ENCODE results near the gene IL12RB2. TPM values are rescaled to one million over a fixed set of nuclear protein-coding genes. Genes with fewer than 3 reads are reported as not detected.

Gene IL12RB2
- total and polyA plus RNA-seq, 7 experiments from 2014 or later = 0.38 to 78.1 (median 0.88) TPM

GRCh38 chr1:67338642-67339041, 31.0 kb downstream of the IL12RB2 start:
- Mint-ChIP-seq H3K36me3 (peaks cover 0 to 55% (median 0%) of the 10 kb centered on the region in 5 donors), H3K4me3 (peak overlapping the region in 2 of 10 donors; percentile 25 to 61), H3K4me1 (peaks cover 30 to 85% (median 63%) of the 10 kb centered on the region in 7 donors), H3K27ac (peak overlapping the region in 2 of 9 donors; percentile 24 to 81), H3K9me3 (peaks cover 0 to 1% (median 0%) of the 10 kb centered on the region in 11 donors), H3K27me3 (no peaks in the 10 kb centered on the region)
- Histone ChIP-seq H3K36me3 (ENCODE audit: control insufficient read depth in 2 of 3, insufficient read depth in 3 of 3, low read length in 3 of 3) (no peaks in the 10 kb centered on the region), H3K4me1 (ENCODE audit: control insufficient read depth in 2 of 2, insufficient read depth in 2 of 2, low read length in 2 of 2) (peaks cover 13 to 27% of the 10 kb centered on the region in 2 donors), H3K9me3 (ENCODE audit: control insufficient read depth in 2 of 3, low read length in 3 of 3) (no peaks in the 10 kb centered on the region), H3K27me3 (ENCODE audit: control insufficient read depth in 2 of 2, insufficient read depth in 2 of 2, low read length in 2 of 2) (no peaks in the 10 kb centered on the region), H3K27ac (ENCODE audit: low read depth, low read length) (no peak overlapping the region), H3K4me3 (ENCODE audit: low read length) (no peak overlapping the region)
- DNase-seq (no peak), ATAC-seq (no peak)
- intact Hi-C loops (cut with micrococcal nuclease) = loop anchor here (5.0 to 10.0 kb wide), 6 partner anchors 94 to 1061 kb away; partner anchors contain the start of genes DNAI4 (in 1 of the 2), GADD45A (in 1 of the 2), MIER1 (in 1 of the 2) and SERBP1 (in 1 of the 2)
- ChIA-PET CTCF (no interaction called here), POLR2A (no interaction called here)

DNA sequence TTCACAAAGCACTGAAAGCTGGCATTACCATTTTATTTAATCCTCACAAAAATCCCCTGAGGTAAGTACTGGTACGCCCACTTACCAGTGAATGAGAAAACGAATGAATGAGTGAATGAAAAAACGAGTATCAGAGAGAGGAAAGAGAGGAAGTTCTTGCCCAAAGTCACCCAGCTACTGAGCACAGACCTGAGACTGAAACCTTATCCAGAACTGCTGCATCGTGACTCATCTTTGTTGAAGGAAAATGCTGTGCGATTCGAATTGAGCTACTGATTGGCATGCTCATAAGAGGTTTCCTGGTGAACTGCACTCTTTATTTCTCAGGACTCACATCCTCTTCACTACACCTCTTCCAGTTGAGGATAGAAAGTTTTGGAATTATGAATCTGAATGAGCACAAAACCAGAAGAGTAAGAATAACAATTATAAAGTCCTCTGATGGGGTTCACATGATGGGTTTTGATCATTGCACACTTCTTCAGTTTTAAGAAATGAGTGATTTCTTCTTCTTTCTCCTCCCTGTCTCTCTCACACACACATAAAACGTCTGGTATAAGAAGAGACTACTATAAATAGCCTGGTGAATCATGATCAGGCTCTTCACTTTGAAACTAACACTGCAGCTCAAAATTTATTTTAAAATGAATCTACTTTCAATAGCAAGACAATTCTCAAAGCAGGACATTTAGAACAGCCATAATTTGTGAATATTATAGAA, 32.1 kb downstream of the IL12RB2 start:
- Histone ChIP-seq H3K4me1 (ENCODE audit: control insufficient read depth in 2 of 2, insufficient read depth in 2 of 2, low read length in 2 of 2) (peaks cover 11 to 24% of the 10 kb centered on the region in 2 donors), H3K9me3 (ENCODE audit: control insufficient read depth in 2 of 3, low read length in 3 of 3) (no peaks in the 10 kb centered on the region), H3K36me3 (ENCODE audit: control insufficient read depth in 2 of 3, insufficient read depth in 3 of 3, low read length in 3 of 3) (no peaks in the 10 kb centered on the region), H3K27me3 (ENCODE audit: control insufficient read depth in 2 of 2, insufficient read depth in 2 of 2, low read length in 2 of 2) (no peaks in the 10 kb centered on the region), H3K4me3 (ENCODE audit: low read length) (no peak overlapping the region), H3K27ac (ENCODE audit: low read depth, low read length) (no peak overlapping the region)
- intact Hi-C loops (cut with micrococcal nuclease) = loop anchor here (2.0 to 10.0 kb wide), 7 partner anchors 75 to 1062 kb away; partner anchors contain the start of genes DNAI4 (in 1 of the 2), GADD45A (in 1 of the 2), MIER1 (in 1 of the 2) and SERBP1 (in 1 of the 2)
- Mint-ChIP-seq H3K9me3 (peaks cover 0 to 1% (median 0%) of the 10 kb centered on the region in 11 donors), H3K27me3 (no peaks in the 10 kb centered on the region), H3K27ac (peak overlapping the region in 1 of 9 donors; percentile 81), H3K4me3 (peak overlapping the region in 3 of 10 donors; percentile 1 to 61 (median 35)), H3K36me3 (peaks cover 0 to 52% (median 0%) of the 10 kb centered on the region in 5 donors), H3K4me1 (peaks cover 30 to 81% (median 62%) of the 10 kb centered on the region in 7 donors)
- peak in 1 of 9 donors; percentile 41 for DNase-seq
- CTCF ChIA-PET = interaction anchor here (1.2 kb wide), 1 partner anchor 124 kb away, joined by 3 read pairs; no protein-coding TSS in a partner anchor
- no peak for ATAC-seq
- POLR2A ChIA-PET = no interaction called here

DNA sequence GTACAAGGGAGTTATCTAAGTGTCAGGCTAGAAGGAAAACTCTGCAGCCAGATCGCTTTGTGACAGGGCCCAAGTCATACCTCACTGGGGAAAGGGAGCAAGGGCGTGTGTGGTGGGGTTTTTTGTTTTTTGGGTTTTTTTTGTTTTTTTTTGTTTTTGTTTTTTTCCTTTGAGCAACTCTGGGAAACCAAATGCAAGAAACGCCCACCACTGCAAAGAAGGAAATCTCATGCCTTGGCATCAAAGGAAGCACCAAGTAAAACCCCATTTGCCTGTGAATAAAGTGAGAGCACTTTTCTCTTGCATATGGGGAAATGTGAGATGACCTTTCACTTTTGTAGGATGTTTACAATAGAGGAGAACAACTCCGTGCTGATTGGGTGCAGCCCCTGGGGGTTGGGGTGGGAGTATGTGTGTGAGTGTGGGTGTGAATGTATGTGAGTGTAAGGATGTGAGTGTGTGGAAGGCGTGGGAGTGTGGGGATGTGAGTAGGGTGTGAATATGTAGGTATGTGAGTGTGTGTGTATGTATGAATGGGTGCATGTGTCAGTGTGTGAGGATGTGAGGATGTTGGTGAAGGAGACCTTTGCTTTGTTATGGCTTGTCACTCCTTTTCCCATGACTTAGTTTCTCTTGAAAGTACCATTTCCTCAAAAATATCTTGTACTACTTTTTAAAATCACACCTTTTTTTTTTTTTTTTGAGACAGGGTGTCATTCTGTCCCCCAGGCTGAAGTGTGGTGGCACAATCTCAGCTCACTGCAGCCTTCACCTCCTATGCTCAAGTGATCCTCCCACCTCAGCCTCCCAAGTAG, 34.6 kb downstream of the IL12RB2 start:
- Histone ChIP-seq H3K36me3 (ENCODE audit: control insufficient read depth in 2 of 3, insufficient read depth in 3 of 3, low read length in 3 of 3) (no peaks in the 10 kb centered on the region), H3K27ac (ENCODE audit: low read depth, low read length) (no peak overlapping the region), H3K9me3 (ENCODE audit: control insufficient read depth in 2 of 3, low read length in 3 of 3) (no peaks in the 10 kb centered on the region), H3K27me3 (ENCODE audit: control insufficient read depth in 2 of 2, insufficient read depth in 2 of 2, low read length in 2 of 2) (no peaks in the 10 kb centered on the region), H3K4me1 (ENCODE audit: control insufficient read depth in 2 of 2, insufficient read depth in 2 of 2, low read length in 2 of 2) (peaks cover 2 to 11% of the 10 kb centered on the region in 2 donors), H3K4me3 (ENCODE audit: low read length) (no peak overlapping the region)
- POLR2A ChIA-PET = no interaction called here
- H3K27ac Mint-ChIP-seq = peak overlapping the region in 4 of 9 donors; percentile 12 to 91 (median 70)
- DNase-seq (peak in 1 of 9 donors; percentile 66), ATAC-seq (peak; percentile 45)
- intact Hi-C loops (cut with micrococcal nuclease) = loop anchor here in 1 of 2 donors (2.0 kb wide), 1 partner anchor 159 kb away; no protein-coding TSS in a partner anchor
- peaks cover 0 to 42% (median 0%) of the 10 kb centered on the region in 5 donors for H3K36me3 Mint-ChIP-seq
- H3K4me3 Mint-ChIP-seq = peak overlapping the region in 2 of 10 donors; percentile 42 to 54
- no peaks in the 10 kb centered on the region for H3K27me3 Mint-ChIP-seq
- H3K4me1 Mint-ChIP-seq = peaks cover 19 to 61% (median 41%) of the 10 kb centered on the region in 7 donors
- CTCF ChIA-PET = no interaction called here
- H3K9me3 Mint-ChIP-seq = peaks cover 0 to 1% (median 0%) of the 10 kb centered on the region in 11 donors

- peak overlapping the region in 1 of 9 donors; percentile 54 for H3K27ac Mint-ChIP-seq
- intact Hi-C loops (cut with micrococcal nuclease) = no loop called here
- H3K27ac ChIP-seq (ENCODE audit: low read depth, low read length) = no peak overlapping the region
- POLR2A ChIA-PET = no interaction called here
- CTCF ChIA-PET = interaction anchor here (0.6 to 3.4 kb wide), 3 partner anchors 22 to 156 kb away, joined by 3 to 13 read pairs (median 5); no protein-coding TSS in a partner anchor
- ATAC-seq = no peak
- peaks cover 0 to 1% (median 0%) of the 10 kb centered on the region in 11 donors for H3K9me3 Mint-ChIP-seq
- H3K4me3 ChIP-seq (ENCODE audit: low read length) = no peak overlapping the region
- no peak overlapping the region for H3K4me3 Mint-ChIP-seq
- peaks cover 0 to 32% (median 0%) of the 10 kb centered on the region in 5 donors for H3K36me3 Mint-ChIP-seq
- H3K4me1 Mint-ChIP-seq = peaks cover 13 to 51% (median 18%) of the 10 kb centered on the region in 7 donors
- no peaks in the 10 kb centered on the region for H3K27me3 ChIP-seq (ENCODE audit: control insufficient read depth in 2 of 2, insufficient read depth in 2 of 2, low read length in 2 of 2)
- H3K36me3 ChIP-seq (ENCODE audit: control insufficient read depth in 2 of 3, insufficient read depth in 3 of 3, low read length in 3 of 3) = no peaks in the 10 kb centered on the region
- no peaks in the 10 kb centered on the region for H3K9me3 ChIP-seq (ENCODE audit: control insufficient read depth in 2 of 3, low read length in 3 of 3)
- no peak for DNase-seq
- H3K4me1 ChIP-seq (ENCODE audit: control insufficient read depth in 2 of 2, insufficient read depth in 2 of 2, low read length in 2 of 2) = peaks cover 0 to 9% of the 10 kb centered on the region in 2 donors
- H3K27me3 Mint-ChIP-seq = no peaks in the 10 kb centered on the region
Observed at GRCh38 chr1:67345556-67345955, 37.9 kb downstream of the IL12RB2 start.

- POLR2A ChIA-PET = no interaction called here
- ATAC-seq (no peak), DNase-seq (no peak)
- H3K4me3 ChIP-seq (ENCODE audit: low read length) = no peak overlapping the region
- peaks cover 0 to 4% of the 10 kb centered on the region in 2 donors for H3K4me1 ChIP-seq (ENCODE audit: control insufficient read depth in 2 of 2, insufficient read depth in 2 of 2, low read length in 2 of 2)
- Mint-ChIP-seq H3K27me3 (no peaks in the 10 kb centered on the region), H3K9me3 (no peaks in the 10 kb centered on the region), H3K4me3 (no peak overlapping the region), H3K36me3 (peaks cover 0 to 25% (median 0%) of the 10 kb centered on the region in 5 donors), H3K27ac (no peak overlapping the region), H3K4me1 (peaks cover 7 to 41% (median 14%) of the 10 kb centered on the region in 7 donors)
- CTCF ChIA-PET = interaction anchor here (0.7 to 3.4 kb wide), 2 partner anchors 85 to 154 kb away, joined by 4 to 13 read pairs; no protein-coding TSS in a partner anchor
- no peaks in the 10 kb centered on the region for H3K9me3 ChIP-seq (ENCODE audit: control insufficient read depth in 2 of 3, low read length in 3 of 3)
- no peaks in the 10 kb centered on the region for H3K36me3 ChIP-seq (ENCODE audit: control insufficient read depth in 2 of 3, insufficient read depth in 3 of 3, low read length in 3 of 3)
- intact Hi-C loops (cut with micrococcal nuclease) = loop anchor here (1.0 kb wide), 3 partner anchors 113 to 153 kb away; no protein-coding TSS in a partner anchor
- no peaks in the 10 kb centered on the region for H3K27me3 ChIP-seq (ENCODE audit: control insufficient read depth in 2 of 2, insufficient read depth in 2 of 2, low read length in 2 of 2)
- H3K27ac ChIP-seq (ENCODE audit: low read depth, low read length) = no peak overlapping the region
Observed at GRCh38 chr1:67346982-67347381, 39.3 kb downstream of the IL12RB2 start.

Measured in naive thymus-derived CD4-positive, alpha-beta T cell (primary cell).